GM18499 (cell line): Measurements from ENCODE around the gene BAHCC1.

Experiments used
- ATAC-seq: cut with Tn5 transposase; IDR thresholded peaks from one replicate; pipeline ENCODE4 v1.9.1; 2021; ENCODE audit warnings: moderate number of reproducible peaks; ENCODE audit not compliant: insufficient read depth, unreplicated experiment

Gene BAHCC1

DNA sequence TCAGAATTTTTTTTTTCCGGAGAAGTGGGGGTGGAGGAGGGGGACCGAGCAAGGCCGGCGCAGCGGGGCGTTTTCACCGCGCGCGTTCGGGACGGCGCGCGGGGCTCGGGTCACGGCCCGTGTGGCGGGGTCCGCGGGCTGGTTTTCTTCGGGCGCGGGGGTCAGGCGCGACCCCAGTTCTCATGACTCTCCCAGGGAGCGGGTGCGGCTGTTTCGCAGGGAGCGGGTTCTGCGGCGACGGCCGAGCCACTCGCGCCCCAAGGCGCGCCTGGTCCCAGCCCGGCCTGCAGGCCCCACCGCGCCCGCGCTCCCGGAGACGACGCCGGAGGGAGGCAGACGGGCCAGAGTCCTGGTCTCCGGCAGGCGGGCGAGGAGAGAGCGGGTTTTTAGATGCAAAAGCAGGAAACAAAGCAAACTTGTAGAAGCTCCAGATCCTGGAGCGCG, 1.0 kb downstream of the BAHCC1 start:
- ATAC-seq, result no peak

DNA sequence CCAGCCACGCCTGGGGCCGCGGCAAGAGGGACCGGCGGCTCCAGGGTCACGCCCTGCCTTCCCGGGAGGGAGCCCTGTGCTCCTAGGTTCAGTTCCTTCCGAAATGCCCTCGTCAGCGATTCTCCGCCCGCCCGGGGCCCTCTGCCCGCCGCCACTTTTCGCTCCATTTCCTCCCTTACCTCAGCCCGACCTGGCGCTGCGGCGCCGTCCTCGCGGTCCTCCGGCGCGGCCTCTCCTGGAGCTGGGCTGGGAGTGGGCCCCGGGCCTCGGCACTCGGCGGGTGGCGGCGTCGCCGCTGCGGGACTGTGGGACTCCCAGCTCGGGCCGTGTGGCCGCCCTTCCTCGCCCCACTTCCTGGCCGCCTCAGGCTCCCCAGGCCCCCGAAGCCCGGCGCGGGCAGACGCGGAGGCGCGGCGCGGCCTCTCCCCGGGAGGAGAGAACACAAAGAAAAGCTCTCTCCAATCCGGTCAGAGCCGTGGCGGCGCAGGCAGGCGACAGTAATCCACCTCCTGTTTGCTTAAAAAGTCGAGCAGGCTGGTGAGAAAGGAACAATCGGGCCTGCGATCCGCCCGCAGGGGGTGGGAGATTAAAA, 1.6 kb downstream of the BAHCC1 start:
- ATAC-seq, result no peak

DNA sequence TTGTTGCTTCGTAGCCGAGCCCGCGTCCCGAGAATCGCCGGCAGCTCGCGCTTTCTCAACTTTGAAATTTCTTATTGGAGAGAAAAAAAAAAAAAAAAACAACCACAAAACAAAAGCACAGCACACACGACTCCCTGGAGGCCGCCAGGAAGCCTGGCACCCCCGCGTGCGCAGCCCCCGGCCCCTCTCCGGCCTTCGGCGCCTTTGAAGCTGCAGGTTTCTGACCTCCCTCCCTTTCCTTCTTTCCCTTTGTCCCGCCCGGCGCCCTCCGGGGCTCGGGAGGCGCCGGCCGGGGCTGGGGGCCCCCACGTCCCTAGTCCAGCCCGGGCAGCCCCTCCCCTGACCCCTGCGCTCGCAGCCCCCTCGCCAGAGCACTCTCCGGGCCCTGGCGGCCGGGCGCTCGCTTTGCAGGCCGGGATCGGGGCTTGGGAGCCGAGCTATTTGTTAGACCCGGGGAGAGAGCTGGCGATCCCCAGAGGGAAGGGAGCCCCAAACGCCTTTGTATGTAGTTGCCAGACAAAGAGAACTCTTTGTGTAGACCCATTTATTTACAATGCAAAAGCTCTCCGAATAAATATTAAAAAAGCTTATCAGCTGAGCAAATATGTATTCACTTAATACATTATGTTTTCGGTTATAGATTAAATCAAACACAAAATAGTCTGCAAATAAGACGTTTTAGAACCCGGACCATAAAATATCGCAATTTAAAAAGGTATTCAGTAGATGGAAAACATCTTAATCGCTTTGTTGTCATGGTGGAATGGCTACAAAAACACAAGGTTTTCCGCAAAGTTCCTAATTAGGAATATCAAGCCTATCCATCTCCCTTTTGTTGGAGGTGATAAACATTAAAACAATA, 2.3 kb downstream of the BAHCC1 start:
- no peak for ATAC-seq

DNA sequence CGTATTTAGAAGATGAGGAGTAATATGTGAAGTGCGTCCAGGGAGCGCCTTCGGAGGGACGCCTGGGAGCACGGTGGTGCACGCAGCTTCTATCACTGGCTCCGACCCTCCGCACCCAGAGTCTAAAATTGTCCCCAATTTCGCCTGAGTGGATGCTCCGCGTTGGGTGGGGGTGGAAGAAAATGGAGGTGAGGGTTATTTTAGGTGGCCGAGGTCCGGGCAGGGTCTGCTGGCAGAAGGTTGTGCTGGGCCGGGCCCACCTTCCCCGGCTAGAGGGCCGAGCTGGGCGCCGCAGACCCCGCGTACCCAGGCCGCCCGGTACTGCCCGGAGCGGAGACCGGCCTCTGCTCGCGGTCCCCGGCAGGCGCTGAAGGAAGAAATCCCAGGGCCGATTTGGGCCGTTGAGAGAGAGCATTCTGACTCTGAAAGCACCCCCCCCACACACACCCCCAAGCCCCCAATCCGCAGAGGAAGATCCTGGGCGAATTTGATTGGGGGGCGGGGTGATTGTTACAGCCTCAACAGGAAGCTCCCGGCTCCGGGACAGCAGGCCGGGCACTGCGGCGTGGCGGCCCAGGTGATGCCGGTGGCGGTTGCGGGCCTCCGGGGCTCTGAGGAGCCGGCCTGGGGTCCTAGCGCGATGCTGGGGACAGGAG, 3.0 kb downstream of the BAHCC1 start:
- no peak for ATAC-seq

DNA sequence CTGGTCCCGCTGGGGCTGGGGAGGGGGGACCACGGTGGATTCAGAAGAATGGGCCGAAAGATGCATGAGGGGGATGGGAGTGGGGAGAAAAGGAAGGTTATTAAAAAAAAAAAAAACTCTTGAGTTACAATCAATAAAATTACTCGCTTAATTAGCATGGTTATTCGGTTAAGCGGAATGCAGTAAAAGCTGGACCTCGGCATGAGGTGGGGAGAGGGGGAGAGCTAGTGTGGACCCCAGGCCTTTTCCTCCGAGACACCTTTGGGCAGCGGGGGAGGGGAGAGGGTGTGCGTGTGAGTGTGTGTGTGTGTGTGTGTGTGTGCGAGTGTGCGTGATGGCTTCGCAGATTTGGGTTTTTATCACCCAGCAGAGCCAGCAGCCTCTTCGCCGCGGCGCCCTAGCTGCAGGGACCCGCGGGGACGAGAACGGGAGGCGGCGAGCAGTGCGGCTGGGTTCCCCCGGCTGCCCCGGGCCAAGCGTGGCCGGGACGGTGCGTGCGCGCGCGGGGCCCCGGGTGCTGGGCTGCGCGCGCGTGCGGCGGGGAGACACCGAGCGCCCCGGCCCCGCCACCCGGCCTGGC, 3.7 kb downstream of the BAHCC1 start:
- no peak for ATAC-seq

DNA sequence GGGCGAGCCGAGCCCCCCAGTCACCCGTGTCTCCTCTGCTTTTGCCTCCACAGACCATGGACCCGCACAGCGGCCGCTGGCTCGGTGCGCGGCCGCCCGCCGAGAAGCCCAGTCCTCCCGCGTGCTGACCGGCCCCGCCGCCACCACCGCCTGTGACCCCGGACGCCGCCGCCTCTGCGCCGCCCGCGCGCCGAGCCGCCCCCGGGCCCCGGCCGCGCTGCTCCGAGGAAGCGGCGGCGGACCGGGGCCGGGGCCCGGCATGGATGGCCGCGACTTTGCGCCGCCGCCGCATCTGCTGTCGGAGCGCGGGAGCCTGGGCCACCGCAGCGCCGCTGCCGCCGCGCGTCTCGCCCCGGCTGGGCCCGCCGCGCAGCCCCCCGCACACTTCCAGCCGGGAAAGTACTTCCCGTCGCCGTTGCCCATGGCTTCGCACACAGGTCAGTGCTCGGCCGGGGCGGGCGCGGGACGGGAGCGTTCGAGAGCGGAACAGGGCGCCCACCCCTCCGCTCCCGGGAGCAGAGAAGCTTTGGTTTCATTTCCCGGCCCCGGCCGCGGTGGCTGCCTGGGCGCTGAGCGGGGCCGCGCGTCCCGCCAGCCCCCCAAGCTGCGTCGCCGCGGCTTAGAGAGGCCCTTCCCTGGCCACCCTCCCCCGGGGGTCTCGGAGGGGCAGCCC, 4.4 kb downstream of the BAHCC1 start:
- ATAC-seq, result no peak

DNA sequence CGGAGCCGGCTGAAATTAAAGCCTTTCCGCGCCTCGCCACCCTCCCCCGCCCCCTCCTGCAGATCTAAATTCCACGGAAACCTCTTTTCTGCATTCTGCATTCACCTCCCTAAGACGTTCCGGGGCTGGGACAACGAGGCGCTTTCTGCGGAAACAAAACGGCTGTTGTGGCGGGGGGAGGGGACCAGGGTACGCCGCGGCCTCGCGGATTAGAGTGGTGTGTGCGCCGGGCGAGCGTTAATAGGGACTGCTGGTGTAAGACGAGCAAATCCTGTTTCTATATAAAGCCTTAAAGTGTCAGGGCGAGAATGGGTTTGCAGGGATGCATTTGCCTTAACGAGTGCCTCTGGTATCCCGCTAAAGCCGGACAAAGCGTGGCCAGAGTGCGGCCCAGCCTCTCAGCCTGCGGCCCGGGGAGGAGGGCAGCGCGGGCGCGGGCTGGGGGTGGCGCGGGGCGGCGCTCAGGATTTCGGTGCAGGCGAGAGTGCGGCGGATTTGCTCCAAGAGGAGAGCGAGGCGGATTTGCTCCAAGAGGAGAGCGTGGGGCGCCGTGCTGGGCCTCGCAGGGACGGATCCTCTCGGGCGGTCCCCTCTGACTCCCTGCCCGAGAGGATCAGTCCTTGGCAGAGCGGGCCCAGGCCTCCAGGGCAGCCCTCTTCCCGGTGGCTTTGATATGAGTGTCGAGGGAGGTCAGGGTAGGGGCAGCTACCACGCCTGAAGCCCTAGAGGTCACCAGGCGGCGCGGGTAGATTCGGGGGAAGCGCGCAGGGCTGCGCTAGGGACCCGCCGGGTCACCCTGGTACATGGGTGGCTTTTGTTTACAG, 5.1 kb downstream of the BAHCC1 start:
- no peak for ATAC-seq

DNA sequence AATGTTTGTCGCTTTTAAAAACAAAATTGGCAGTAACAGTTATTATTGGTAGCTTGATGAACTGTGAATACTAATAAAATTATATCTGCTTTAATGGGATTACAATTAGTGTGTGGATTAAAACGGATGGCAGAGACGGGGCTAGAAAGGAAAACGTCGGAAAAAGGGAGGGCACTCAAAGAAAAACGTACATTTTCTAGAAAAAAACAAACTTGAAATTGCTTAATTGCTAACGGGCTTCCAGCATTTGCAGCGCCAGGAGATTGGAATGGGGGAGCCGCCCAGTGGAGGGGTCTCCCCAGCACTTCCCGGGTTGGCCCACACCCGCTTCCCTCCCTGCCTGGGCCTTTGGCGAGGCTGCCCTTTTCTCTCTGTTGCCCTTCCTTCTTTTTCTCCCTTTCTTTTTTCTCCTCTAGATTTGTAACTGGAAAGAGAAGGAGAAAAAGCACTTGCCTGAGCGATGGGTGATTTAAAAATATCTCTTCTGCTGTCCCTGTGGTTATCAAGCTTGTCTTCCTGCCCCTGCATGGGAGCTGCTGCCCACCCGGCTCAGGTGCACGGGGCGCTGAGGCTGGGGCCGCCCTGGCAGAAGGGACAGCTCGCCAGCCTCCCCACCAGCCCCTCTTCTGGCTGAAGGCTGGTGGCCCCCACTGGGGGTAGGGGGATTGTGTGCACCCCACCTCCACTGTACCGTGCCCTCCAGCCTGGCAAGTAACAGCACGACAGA, 5.9 kb downstream of the BAHCC1 start:
- no peak for ATAC-seq

DNA sequence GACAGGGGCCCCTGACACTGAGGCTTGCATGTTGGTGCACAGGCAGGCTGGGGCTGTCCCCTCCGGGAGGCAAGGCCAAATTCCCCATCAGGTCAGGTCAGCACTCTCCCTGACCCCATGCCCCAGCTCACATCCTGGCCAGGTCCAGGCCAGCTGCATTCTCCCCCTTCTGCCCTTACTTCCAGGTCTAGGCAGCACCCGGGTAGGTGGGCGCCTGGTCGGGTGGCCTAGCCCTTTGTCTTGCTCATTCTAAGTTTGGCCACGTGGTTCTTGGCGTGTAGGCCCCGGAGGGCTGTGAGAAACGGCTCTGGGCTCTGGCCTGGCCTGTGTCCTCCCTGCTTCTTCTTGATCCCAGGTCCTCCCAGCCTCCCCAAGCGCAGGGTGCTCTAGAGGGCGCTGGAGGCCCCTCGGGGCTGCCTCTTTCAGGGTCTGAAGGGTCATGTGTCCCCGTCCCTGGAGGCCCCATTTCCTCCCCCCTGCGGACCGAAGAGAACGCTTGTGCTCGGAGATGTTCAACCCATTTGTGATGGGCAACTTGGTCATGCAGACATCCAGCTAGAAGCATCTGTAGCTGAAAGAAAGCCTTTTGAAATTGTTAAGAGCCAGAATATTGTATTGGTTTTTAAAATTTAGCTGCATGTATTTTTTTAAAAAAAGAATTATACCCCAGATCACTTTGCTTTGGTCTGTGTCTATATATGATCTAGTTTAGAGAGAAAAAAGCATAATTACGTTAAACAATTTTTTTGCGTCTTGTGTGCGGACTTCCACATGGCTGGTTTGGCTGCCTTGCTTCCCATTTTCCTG, 6.7 kb downstream of the BAHCC1 start:
- ATAC-seq, result no peak

DNA sequence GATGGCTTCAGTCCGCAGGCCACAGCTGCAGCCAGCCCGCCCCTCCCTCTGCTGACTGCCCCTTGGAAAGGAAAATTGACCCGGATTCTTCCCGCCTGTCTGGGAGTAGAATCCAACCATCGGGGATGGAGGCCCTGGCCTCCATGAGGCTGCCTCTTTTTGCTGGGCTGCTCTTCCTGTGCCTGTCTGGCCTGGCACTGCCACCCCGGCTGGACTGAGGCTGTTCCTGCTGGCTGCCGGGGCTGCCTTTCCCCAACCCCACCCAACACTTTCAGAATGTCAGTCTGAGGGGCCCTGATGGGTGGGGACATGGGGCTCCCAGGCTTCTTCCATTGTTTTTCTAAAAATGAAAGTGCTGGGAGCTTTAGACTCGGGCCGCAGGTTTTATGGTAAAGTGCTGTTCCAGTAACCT, 7.3 kb downstream of the BAHCC1 start:
- ATAC-seq, result no peak

DNA sequence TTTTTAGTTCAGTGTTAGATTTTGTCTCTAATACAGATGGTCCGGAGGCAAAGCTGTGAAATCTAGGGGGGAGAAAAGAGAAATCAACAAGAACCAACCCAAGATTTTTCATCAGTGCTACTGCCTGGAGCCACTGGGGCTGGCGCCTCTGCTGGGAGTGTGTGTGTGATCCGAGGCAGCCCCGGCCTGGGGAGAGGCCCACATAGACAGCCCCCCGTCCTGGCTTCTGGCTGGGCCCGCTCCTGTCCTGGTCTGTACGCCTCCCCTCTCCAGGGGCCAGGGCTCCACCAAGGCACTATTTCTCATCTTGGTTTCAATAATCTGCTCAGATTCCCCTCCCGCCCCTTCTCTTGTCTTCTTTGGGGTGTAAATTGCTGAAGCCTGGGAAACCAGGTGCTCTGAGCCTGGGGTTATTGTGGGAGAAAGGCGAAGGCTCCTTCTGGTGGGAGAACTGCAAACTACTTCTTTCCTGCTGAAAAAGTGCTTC, 7.8 kb downstream of the BAHCC1 start:
- ATAC-seq, result no peak

DNA sequence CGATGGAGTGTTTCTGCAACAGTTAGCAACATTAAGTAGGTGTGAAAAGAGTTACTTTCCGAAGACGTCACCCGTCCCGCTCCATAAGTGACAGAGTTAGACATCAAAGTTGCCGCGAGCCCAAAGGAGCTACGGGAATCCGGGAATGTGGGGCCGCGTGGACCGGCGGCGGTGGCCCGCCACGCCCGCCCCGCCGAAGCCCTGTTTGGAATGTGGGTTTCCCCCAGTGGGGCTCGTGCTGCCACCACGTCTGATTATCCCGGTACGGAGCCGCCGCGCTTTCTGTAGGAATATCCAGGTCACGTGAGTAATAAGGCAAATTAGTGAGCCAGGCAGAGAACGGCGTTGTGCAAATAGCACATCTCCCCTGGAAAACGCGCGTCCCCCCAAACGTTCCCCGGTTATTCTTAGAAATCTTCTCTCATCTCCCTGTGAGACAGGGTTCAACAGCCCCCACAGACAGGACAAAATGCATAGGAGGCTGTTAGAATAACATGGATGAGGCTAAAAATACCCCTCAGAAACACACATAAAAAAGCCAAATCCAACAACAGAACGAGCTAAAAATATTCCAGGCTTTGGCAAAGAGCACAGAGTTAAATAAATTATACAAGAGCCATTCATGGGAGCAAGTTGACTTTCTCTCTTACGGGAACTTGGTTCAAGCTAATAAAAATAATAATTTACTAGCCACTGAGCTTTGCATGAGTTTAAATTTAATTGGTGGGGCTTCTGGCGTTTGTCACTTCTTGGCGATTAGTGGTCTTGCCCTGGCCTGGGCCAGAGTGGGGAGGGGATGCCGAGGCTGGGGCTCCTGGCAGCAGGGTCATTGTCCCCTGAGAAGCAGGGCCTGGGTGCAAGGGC, 8.6 kb downstream of the BAHCC1 start:
- ATAC-seq, result no peak

DNA sequence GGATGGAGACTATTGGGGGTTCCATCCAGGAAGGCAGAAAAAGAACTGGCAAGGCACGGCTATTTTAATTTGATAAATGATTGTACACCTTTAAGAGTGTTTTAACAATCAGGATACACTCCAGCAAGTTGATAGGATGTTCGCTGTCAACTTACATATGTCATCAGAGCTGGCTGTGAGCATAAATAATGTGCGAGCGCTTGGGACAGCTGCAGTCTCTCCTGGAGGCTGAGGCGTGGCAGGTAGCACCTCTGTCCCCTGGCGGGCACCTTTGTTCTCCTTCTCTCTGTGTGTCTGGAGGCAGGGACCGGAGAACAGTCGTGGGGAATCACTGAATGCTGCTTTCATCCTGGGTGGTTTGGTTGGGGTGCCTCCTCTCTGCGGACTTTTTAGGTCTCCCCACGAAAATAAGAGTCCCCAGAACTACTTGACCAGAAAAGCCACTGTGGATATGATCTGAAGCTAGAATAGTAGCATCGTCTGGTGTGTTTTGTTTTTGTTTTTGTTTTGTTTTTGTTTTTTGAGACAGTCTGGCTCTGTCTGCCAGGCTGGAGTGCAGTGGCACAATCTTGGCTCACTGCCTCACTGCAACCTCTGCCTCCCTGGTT, 9.4 kb downstream of the BAHCC1 start:
- ATAC-seq, result no peak

DNA sequence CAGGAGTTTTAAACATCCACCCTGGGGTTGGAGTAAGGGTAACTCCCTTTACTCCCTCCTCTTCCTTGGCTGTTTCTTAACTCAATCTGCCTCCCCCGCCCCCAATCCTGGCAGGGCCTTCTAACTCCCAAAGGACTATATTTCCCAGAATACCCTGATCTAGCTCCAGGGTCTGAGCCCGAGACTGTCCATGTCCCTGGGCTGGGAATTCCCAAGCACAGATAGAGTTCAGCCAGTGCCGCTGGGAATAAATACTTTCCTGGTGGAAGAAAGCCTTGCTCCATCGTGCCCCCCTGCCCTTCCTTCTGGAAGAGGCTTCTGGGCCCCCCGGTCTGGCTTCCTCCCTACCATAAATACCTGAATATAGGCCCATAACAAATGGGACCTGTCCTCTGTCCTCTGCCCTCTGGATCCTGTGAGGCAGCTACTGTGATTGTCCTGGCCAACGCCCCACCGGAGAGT, 10.2 kb downstream of the BAHCC1 start:
- no peak for ATAC-seq

DNA sequence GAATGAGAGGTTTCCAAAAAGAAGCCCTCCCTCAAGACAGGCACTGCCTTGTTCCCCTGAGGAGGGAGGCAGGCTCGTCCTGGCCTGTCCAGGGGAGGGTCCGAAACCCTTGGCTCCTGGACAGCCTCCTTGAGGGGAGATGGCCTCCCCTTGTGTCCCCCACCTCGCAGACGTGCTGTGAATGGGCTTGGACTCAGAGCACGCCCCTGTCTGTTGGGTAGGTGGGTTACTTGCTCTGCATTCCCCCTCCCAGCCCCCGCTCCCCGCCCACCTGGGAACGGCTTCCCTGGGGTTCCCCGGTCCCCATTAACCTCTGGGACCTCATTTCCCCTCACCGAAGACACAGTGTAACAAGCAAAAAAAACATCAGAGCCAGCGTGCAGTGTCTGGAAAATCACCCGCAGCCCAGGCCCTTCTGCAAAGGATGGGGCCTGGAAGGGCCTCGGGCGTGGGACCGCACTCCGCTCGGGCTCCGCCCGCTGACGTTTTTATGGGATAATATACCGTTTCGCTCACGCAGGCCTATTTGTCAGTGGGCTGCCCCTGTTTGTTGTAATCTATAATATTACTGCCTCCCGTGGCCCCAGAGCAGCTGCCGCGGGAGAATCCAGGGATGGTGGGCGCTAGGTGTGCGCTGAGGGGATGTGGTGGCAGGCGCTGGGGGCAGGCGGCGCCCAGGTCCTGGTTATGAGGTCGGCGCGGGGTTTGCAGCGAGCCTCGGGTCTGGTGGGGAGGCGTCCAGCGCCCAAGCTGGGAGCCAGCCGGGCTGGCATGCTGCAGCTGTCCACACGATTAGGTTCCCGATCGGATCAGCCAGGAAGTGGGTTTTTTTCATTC, 11.1 kb downstream of the BAHCC1 start:
- ATAC-seq, result no peak

DNA sequence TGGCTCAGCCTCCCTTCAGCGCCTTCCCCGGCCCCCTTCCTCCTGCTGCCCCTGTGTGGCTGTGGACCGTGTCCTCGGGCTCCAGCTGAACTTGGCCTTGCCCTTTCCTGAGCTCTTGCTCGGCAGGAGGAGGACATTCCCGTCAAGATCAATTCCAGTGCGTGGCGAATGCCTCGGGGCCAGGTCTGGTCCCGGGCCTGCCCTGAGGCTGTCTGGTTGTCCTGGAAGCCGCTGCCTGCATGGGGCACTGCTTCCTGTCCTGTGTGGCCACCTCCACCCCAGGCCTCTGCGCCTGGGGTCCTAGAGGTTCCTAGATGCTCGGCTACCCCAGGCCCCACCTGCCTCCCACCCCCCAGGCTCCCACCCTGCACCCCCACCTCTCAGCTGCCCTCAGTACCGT, 12.8 kb downstream of the BAHCC1 start:
- ATAC-seq, result no peak
